ENCODE measurements around the gene WASHC1. TPM values are rescaled to one million over a fixed set of nuclear protein-coding genes. Genes with fewer than 3 reads are reported as not detected.

The WASHC1 gene, protein sequence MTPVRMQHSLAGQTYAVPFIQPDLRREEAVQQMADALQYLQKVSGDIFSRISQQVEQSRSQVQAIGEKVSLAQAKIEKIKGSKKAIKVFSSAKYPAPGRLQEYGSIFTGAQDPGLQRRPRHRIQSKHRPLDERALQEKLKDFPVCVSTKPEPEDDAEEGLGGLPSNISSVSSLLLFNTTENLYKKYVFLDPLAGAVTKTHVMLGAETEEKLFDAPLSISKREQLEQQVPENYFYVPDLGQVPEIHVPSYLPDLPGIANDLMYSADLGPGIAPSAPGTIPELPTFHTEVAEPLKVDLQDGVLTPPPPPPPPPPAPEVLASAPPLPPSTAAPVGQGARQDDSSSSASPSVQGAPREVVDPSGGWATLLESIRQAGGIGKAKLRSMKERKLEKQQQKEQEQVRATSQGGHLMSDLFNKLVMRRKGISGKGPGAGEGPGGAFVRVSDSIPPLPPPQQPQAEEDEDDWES
- 2.9 and 3.7 TPM in 2 replicates for total RNA-seq

DNA sequence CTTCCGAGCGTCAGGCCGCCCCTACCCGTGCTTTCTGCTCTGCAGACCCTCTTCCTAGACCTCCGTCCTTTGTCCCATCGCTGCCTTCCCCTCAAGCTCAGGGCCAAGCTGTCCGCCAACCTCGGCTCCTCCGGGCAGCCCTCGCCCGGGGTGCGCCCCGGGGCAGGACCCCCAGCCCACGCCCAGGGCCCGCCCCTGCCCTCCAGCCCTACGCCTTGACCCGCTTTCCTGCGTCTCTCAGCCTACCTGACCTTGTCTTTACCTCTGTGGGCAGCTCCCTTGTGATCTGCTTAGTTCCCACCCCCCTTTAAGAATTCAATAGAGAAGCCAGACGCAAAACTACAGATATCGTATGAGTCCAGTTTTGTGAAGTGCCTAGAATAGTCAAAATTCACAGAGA, at the start of gene WASHC1:
TSS of gene WASHC1 (minus strand) at position 101 of the 400 bp plus-strand sequence. CDS start 4,457 bp downstream, outside the sequence.

Other genes starting within 250 kb of the WASHC1 start
- not detected in 2 replicates for gene FOXD4, start 89.0 kb upstream of the WASHC1 start, total RNA-seq
- 20.4 and 25.9 TPM in 2 replicates for gene ZNG1A, start 149.6 kb upstream of the WASHC1 start, total RNA-seq
- gene DOCK8, start 185.4 kb upstream of the WASHC1 start, total RNA-seq = 0.32 and 0.36 TPM in 2 replicates